Neural cell (in vitro differentiated cells): ENCODE data around the gene ARHGAP9. TPM values are rescaled to one million over a fixed set of nuclear protein-coding genes. Genes with fewer than 3 reads are reported as not detected.

Experiments
- H2AFZ ChIP-seq: fragments of 200-600, 300-800 bp; sonication (generic), shearing (Covaris generic); 2 replicates; pipeline ENCODE4 v1.6.0; 2014; ENCODE audit warnings: low read depth, mild to moderate bottlenecking, antibody characterized with exemption, low read length, moderate library complexity
- H3F3A ChIP-seq: fragments of 200-600 bp; shearing (Covaris generic); 2 replicates; pipeline ENCODE4 v1.6.1; 2016; ENCODE audit warnings: mild to moderate bottlenecking, moderate library complexity, mixed read lengths, antibody characterized with exemption, low read length; ENCODE audit not compliant: insufficient read depth, poor library complexity, severe bottlenecking
- H3K27ac ChIP-seq: fragments of 200-600, 300-800 bp; sonication (generic), shearing (Covaris generic); 2 replicates; pipeline ENCODE4 v1.5.1; 2014; ENCODE audit warnings: mild to moderate bottlenecking, low read length, moderate library complexity
- H3K27me3 ChIP-seq: fragments of 300-800, 200-600 bp; sonication (generic), shearing (Covaris generic); 2 replicates; pipeline ENCODE4 v1.6.0; 2014; ENCODE audit warnings: mild to moderate bottlenecking, low read depth, low read length, moderate library complexity; ENCODE audit not compliant: insufficient read depth
- H3K36me3 ChIP-seq: fragments of 300-800, 200-600 bp; sonication (generic), shearing (Covaris generic); 2 replicates; pipeline ENCODE4 v1.5.1; 2014; ENCODE audit warnings: mild to moderate bottlenecking, antibody characterized with exemption, low read length, moderate library complexity; ENCODE audit not compliant: insufficient read depth
- H3K4me2 ChIP-seq: fragments of 300-800, 200-600 bp; sonication (generic), shearing (Covaris generic); 2 replicates; pipeline ENCODE4 v1.6.0; 2014; ENCODE audit warnings: mild to moderate bottlenecking, low read length
- H3K4me3 ChIP-seq: fragments of 300-800, 200-600 bp; sonication (generic), shearing (Covaris generic); 2 replicates; pipeline ENCODE4 v1.5.1; 2014; ENCODE audit warnings: mild to moderate bottlenecking, low read length, moderate library complexity
- H3K79me2 ChIP-seq: fragments of 200-600 bp; shearing (Covaris generic); replicated peaks from 2 replicates; pipeline ENCODE4 v1.6.0; 2014; ENCODE audit warnings: mild to moderate bottlenecking, low read length, moderate library complexity; ENCODE audit not compliant: insufficient read depth
- H3K9ac ChIP-seq: fragments of 300-800, 200-600 bp; sonication (generic), shearing (Covaris generic); 2 replicates; pipeline ENCODE4 v1.6.1; 2016; ENCODE audit warnings: mild to moderate bottlenecking, low read length, mixed read lengths
- H3K9me2 ChIP-seq: fragments of 200-600 bp; shearing (Covaris generic); 2 replicates; pipeline ENCODE4 v1.6.1; 2016; ENCODE audit warnings: mild to moderate bottlenecking, low read length, mixed read lengths; ENCODE audit not compliant: insufficient read depth
- H3K9me3 ChIP-seq: fragments of 200-600, 300-800 bp; sonication (generic), shearing (Covaris generic); 2 replicates; pipeline ENCODE4 v1.6.1; 2016; ENCODE audit warnings: mild to moderate bottlenecking, mixed run types, low read length, moderate library complexity, mixed read lengths
- H4K20me1 ChIP-seq: fragments of 200-600 bp; shearing (Covaris generic); 2 replicates; pipeline ENCODE4 v1.6.1; 2016; ENCODE audit warnings: mild to moderate bottlenecking, mixed run types; ENCODE audit not compliant: insufficient read depth
- EP300 ChIP-seq: fragments of 450-650 bp; conservative IDR thresholded peaks from 2 replicates; pipeline ENCODE4 v1.6.1; 2014; ENCODE audit warnings: antibody characterized with exemption, mild to moderate bottlenecking, moderate library complexity; ENCODE audit not compliant: poor library complexity, severe bottlenecking
- EZH2 ChIP-seq: fragments of 200-600, 300-800 bp; shearing (Covaris generic), sonication (generic); IDR thresholded peaks from 2 replicates; pipeline ENCODE4 v1.6.1; 2014; ENCODE audit warnings: antibody characterized with exemption, low read length, borderline replicate concordance, mild to moderate bottlenecking; ENCODE audit not compliant: insufficient read depth, poor library complexity, severe bottlenecking
- MXI1 ChIP-seq: fragments of 450-650 bp; conservative IDR thresholded peaks from 2 replicates; pipeline ENCODE4 v1.6.1; 2014; ENCODE audit warnings: antibody characterized with exemption, mild to moderate bottlenecking; ENCODE audit not compliant: poor library complexity, severe bottlenecking
- POLR2AphosphoS5 ChIP-seq: IDR thresholded peaks from 2 replicates; pipeline ENCODE4 v1.6.1; 2012
- RAD21 ChIP-seq: fragments of 450-650 bp; conservative IDR thresholded peaks from 2 replicates; pipeline ENCODE4 v1.6.1; 2014; ENCODE audit warnings: antibody characterized with exemption, mild to moderate bottlenecking, moderate library complexity
- SMC3 ChIP-seq: fragments of 450-650 bp; conservative IDR thresholded peaks from 2 replicates; pipeline ENCODE4 v1.6.1; 2014; ENCODE audit warnings: antibody characterized with exemption, mild to moderate bottlenecking, moderate library complexity; ENCODE audit not compliant: poor library complexity
- TAF1 ChIP-seq: IDR thresholded peaks from 2 replicates; pipeline ENCODE4 v1.6.1; 2012; ENCODE audit warnings: low read depth
- polyA minus RNA-seq: library from RNA; depleted of rRNA, polyadenylated mRNA; stranded (reverse); fragments of >200 nt; gene quantifications from 2 replicates; pipeline ENCODE4 v1.2.3, GENCODE V29; 2014
- polyA plus RNA-seq: library from polyadenylated mRNA; depleted of rRNA; stranded (reverse); fragments of >200 nt; gene quantifications from 2 replicates; pipeline ENCODE4 v1.2.3, GENCODE V29; 2014
- TF ChIP-seq, protein P1 (sequence below): fragments of 450-650 bp; IDR thresholded peaks from 2 replicates; pipeline ENCODE4 v1.5.1; 2014; ENCODE audit warnings: antibody characterized with exemption, mild to moderate bottlenecking, moderate library complexity; ENCODE audit not compliant: poor library complexity, severe bottlenecking
- TF ChIP-seq, protein P2 (sequence below): IDR thresholded peaks from 2 replicates; pipeline ENCODE4 v1.6.1; 2012; ENCODE audit warnings: borderline replicate concordance

Gene ARHGAP9
- polyA plus RNA-seq (not detected in 2 replicates), polyA minus RNA-seq (not detected in 2 replicates)

DNA sequence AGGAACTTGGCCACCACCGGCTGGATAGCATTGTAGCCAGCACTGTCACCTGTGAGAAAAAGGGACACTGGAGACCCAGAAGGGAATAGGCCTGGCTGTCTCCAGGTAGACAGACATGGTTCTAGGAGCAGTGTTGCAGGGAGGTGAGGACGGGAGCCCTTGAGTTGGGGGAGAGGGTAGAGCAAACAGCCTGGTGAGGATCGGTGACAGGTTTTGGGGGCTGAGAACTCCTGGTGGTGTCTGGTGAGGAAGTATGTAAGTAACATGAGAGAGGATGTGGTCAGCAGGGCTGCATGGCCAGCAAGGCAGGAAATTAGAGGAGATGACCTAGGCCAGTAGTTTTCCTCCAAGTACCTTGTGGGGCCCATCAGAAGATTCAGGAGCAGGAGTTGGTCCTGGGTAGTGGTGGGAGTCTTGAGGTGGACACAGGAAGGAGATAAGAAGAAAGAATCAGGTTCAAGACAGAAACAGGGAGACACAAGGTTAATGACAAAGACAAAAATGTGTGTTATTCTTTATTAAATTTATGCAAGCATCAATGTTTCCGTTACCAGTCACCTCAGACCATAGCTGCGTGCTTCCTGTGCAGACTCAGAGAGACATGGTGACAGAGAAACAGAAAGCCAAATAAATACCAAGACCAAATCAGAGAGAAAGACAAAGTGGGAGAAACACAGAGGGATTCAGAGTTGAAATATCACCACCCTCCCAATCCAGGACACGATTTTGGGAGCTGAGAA is at the start of gene ARHGAP9:
Gene ARHGAP9, minus strand, starts transcription at position 491 of the 740 bp plus-strand sequence. Its CDS starts 460 bp downstream, at position 31.
- Histone ChIP-seq H3K79me2 (no peaks in the 10 kb centered on the region), H4K20me1 (no peaks in the 10 kb centered on the region), H3F3A (no peaks in the 10 kb centered on the region), H3K4me2 (no peak within 1 kb of the TSS), H3K9ac (no peak within 1 kb of the TSS), H3K36me3 (no peaks in the 10 kb centered on the region), H3K27me3 (peaks cover 66% of the 10 kb centered on the region), H3K9me3 (no peaks in the 10 kb centered on the region), H2AFZ (no peak within 1 kb of the TSS), H3K9me2 (no peaks in the 10 kb centered on the region), H3K27ac (no peak within 1 kb of the TSS), H3K4me3 (no peak within 1 kb of the TSS)
- TF ChIP-seq EP300 (no peak), TAF1 (no peak), RAD21 (no peak), POLR2AphosphoS5 (no peak), MXI1 (no peak), SMC3 (no peak), EZH2 (no peak)
- TF ChIP-seq, protein P1, sequence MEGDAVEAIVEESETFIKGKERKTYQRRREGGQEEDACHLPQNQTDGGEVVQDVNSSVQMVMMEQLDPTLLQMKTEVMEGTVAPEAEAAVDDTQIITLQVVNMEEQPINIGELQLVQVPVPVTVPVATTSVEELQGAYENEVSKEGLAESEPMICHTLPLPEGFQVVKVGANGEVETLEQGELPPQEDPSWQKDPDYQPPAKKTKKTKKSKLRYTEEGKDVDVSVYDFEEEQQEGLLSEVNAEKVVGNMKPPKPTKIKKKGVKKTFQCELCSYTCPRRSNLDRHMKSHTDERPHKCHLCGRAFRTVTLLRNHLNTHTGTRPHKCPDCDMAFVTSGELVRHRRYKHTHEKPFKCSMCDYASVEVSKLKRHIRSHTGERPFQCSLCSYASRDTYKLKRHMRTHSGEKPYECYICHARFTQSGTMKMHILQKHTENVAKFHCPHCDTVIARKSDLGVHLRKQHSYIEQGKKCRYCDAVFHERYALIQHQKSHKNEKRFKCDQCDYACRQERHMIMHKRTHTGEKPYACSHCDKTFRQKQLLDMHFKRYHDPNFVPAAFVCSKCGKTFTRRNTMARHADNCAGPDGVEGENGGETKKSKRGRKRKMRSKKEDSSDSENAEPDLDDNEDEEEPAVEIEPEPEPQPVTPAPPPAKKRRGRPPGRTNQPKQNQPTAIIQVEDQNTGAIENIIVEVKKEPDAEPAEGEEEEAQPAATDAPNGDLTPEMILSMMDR: no peak
- TF ChIP-seq, protein P2, sequence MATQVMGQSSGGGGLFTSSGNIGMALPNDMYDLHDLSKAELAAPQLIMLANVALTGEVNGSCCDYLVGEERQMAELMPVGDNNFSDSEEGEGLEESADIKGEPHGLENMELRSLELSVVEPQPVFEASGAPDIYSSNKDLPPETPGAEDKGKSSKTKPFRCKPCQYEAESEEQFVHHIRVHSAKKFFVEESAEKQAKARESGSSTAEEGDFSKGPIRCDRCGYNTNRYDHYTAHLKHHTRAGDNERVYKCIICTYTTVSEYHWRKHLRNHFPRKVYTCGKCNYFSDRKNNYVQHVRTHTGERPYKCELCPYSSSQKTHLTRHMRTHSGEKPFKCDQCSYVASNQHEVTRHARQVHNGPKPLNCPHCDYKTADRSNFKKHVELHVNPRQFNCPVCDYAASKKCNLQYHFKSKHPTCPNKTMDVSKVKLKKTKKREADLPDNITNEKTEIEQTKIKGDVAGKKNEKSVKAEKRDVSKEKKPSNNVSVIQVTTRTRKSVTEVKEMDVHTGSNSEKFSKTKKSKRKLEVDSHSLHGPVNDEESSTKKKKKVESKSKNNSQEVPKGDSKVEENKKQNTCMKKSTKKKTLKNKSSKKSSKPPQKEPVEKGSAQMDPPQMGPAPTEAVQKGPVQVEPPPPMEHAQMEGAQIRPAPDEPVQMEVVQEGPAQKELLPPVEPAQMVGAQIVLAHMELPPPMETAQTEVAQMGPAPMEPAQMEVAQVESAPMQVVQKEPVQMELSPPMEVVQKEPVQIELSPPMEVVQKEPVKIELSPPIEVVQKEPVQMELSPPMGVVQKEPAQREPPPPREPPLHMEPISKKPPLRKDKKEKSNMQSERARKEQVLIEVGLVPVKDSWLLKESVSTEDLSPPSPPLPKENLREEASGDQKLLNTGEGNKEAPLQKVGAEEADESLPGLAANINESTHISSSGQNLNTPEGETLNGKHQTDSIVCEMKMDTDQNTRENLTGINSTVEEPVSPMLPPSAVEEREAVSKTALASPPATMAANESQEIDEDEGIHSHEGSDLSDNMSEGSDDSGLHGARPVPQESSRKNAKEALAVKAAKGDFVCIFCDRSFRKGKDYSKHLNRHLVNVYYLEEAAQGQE: no peak

DNA sequence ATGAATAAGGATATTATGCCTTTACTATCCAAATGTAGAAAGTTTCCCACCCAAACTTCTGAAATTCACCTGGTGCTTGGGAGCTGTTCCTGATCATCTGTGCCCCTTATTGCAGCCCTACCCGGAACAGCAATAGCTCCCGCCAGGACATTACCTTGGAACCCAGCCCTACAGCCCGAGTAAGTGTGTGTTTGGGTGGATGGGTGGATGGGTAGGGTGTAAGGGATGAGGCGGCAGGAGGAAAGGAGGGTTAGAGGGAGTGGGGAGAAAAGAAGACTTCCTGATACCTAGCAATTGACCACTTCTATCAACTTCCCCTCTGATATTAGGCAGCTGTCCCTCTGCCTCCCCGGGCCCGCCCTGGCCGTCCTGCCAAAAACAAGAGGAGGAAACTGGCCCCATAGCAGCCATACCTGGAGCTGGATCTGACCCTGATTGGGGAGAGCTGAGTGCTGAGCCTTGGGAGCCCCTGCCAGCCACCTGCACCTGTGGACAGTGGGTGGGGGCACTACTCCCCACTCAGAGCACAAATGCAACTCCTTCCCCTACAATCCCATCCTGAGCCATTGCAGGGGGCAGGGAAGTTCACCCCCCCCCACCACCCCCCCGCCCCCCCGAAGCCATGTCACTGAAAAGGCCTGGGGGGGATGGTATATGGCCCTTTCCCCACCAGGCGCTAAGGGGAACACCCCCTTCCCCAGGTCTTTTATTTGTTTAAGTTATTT is 49.3 kb upstream of the ARHGAP9 start:
- no peaks in the 10 kb centered on the region for H3K27me3 ChIP-seq
- no peak overlapping the region for H2AFZ ChIP-seq
- TF ChIP-seq SMC3: no peak
- TF ChIP-seq, protein P2: no peak
- TF ChIP-seq MXI1: no peak
- no peak for TF ChIP-seq EZH2
- no peak for TF ChIP-seq EP300
- TF ChIP-seq POLR2AphosphoS5: no peak
- TF ChIP-seq TAF1: no peak
- TF ChIP-seq RAD21: no peak
- TF ChIP-seq, protein P1: no peak
- no peak overlapping the region for H3K9ac ChIP-seq
- H3K9me2 ChIP-seq: no peaks in the 10 kb centered on the region
- no peaks in the 10 kb centered on the region for H3F3A ChIP-seq
- no peak overlapping the region for H3K4me2 ChIP-seq
- H3K36me3 ChIP-seq: no peaks in the 10 kb centered on the region
- peaks cover 18% of the 10 kb centered on the region for H3K79me2 ChIP-seq
- H3K4me3 ChIP-seq: no peak overlapping the region
- no peaks in the 10 kb centered on the region for H4K20me1 ChIP-seq
- no peaks in the 10 kb centered on the region for H3K9me3 ChIP-seq
- no peak overlapping the region for H3K27ac ChIP-seq
